SK-N-SH treated with all-trans-retinoic acid at 6 μM for 48 hours (cell line): Measurements from ENCODE around the gene EXOC4.

Experiments used
- BACH2 ChIP-seq: fragments of 250-450 bp; sonication (Bioruptor Pico); IDR thresholded peaks from 2 replicates; pipeline ENCODE4 v1.9.0; 2021; ENCODE audit warnings: mild to moderate bottlenecking, borderline replicate concordance
- CSDC2 ChIP-seq: fragments of 250-450 bp; sonication (Bioruptor Pico); IDR thresholded peaks from 2 replicates; pipeline ENCODE4 v1.5.0; 2020; ENCODE audit warnings: mild to moderate bottlenecking, moderate library complexity
- OSR1 ChIP-seq: fragments of 250-450 bp; sonication (Bioruptor Pico); IDR thresholded peaks from 2 replicates; pipeline ENCODE4 v1.8.0; 2022; ENCODE audit warnings: moderate library complexity, mild to moderate bottlenecking, inconsistent platforms
- PATZ1 ChIP-seq: fragments of 250-450 bp; sonication (Bioruptor Pico); IDR thresholded peaks from 2 replicates; pipeline ENCODE4 v1.8.0; 2020; ENCODE audit warnings: mild to moderate bottlenecking, moderate library complexity, borderline replicate concordance
- POU6F1 ChIP-seq: fragments of 250-450 bp; sonication (Bioruptor Pico); IDR thresholded peaks from 2 replicates; pipeline ENCODE4 v1.8.0; 2021; ENCODE audit warnings: low read depth, mild to moderate bottlenecking, moderate library complexity, borderline replicate concordance
- RARB ChIP-seq: fragments of 250-450 bp; sonication (Bioruptor Pico); IDR thresholded peaks from 2 replicates; pipeline ENCODE4 v1.8.0; 2021; ENCODE audit warnings: mild to moderate bottlenecking, moderate library complexity
- TCF4 ChIP-seq: fragments of 250-450 bp; sonication (Bioruptor Pico); IDR thresholded peaks from 2 replicates; pipeline ENCODE4 v1.8.0; 2021; ENCODE audit warnings: mild to moderate bottlenecking, moderate library complexity, borderline replicate concordance
- TSHZ2 ChIP-seq: fragments of 250-450 bp; sonication (Bioruptor Pico); IDR thresholded peaks from 2 replicates; pipeline ENCODE4 v1.5.0; 2020; ENCODE audit warnings: mild to moderate bottlenecking, moderate library complexity
- ZFP3 ChIP-seq: fragments of 250-450 bp; sonication (Bioruptor Pico); IDR thresholded peaks from 2 replicates; pipeline ENCODE4 v1.5.0; 2020; ENCODE audit warnings: mild to moderate bottlenecking, moderate library complexity
- ZNF565 ChIP-seq: fragments of 450-650 bp; formaldehyde crosslinking; conservative IDR thresholded peaks from 2 replicates; pipeline ENCODE4 v1.5.0; 2020; ENCODE audit warnings: low read depth, mild to moderate bottlenecking, moderate library complexity
- ZNF8 ChIP-seq: fragments of 450-650 bp; formaldehyde crosslinking; IDR thresholded peaks from 2 replicates; pipeline ENCODE4 v1.5.0; 2020; ENCODE audit warnings: mild to moderate bottlenecking, moderate library complexity

- TF ChIP-seq TCF4 (CRISPR knock-in tag) (no peak), POU6F1 (no peak), BACH2 (no peak), PATZ1 (no peak), TSHZ2 (CRISPR knock-in tag) (no peak), ZFP3 (no peak), CSDC2 (CRISPR knock-in tag) (no peak), ZNF565 (CRISPR knock-in tag) (no peak), ZNF8 (CRISPR knock-in tag) (no peak), RARB (CRISPR knock-in tag) (no peak), OSR1 (CRISPR knock-in tag) (no peak)
Observed at GRCh38 chr7:133714654-133715053, 461.8 kb downstream of the EXOC4 start.
